Stomach (tissue), 19 donors: ENCODE measurements around the gene RILPL2. TPM values are rescaled to one million over a fixed set of nuclear protein-coding genes. Genes with fewer than 3 reads are reported as not detected.
A peak's percentile ranks its signal among the peaks of the same experiment; 100 is the strongest.

Experiments used
- DNase-seq, 2 donors: peaks; one replicate each; pipeline versions ENCODE4 v3.0.0 to v3.0.0-alpha.2; 2013 to 2019
- H3K27ac ChIP-seq, 5 donors: fragments of 200-600 bp in 4 of 5; sonication (generic) in 4 of 5; one replicate each; pipeline ENCODE4 v1.5.1; 2013 to 2019; ENCODE audit warnings: mild to moderate bottlenecking in 1 of 5, moderate library complexity in 1 of 5
- H3K27me3 ChIP-seq, 3 donors: fragments of 200-600 bp; sonication (generic); one replicate each; pipeline ENCODE4 v1.5.1; 2017 to 2019; ENCODE audit warnings: mixed run types in 1 of 3
- H3K36me3 ChIP-seq, 4 donors: fragments of 200-600 bp; sonication (generic); 1 replicate in 3 of 4; 2 replicates in 1 of 4; pipeline ENCODE4 v1.5.1; 2016 to 2019
- H3K4me1 ChIP-seq, 4 donors: fragments of 200-600 bp; sonication (generic); one replicate each; pipeline ENCODE4 v1.5.1; 2016 to 2019
- H3K4me3 ChIP-seq, 4 donors: fragments of 200-600 bp; sonication (generic) in 3 of 4; one replicate each; pipeline ENCODE4 v1.5.1; 2016 to 2019; ENCODE audit warnings: mild to moderate bottlenecking in 1 of 4
- H3K9me3 ChIP-seq, 4 donors: fragments of 200-600 bp; sonication (generic); one replicate each; pipeline ENCODE4 v1.5.1; 2016 to 2019
- CTCF ChIP-seq, 7 experiments: fragments of 450-650 bp in 4 of 7; fragments of 200-600 bp in 3 of 7; sonication (generic) in 3 of 7; IDR thresholded peaks; one replicate each; pipeline ENCODE4 v1.5.1; 2016 to 2019; ENCODE audit warnings: antibody characterized with exemption in 7 of 7, control low read depth in 2 of 7, mild to moderate bottlenecking in 1 of 7
- EP300 ChIP-seq: sonication (generic); formaldehyde crosslinking; IDR thresholded peaks from one replicate; pipeline ENCODE4 v1.6.1; 2017; ENCODE audit warnings: antibody characterized with exemption
- POLR2A ChIP-seq, 4 donors: fragments of 450-650 bp; IDR thresholded peaks; one replicate each; pipeline ENCODE4 v1.6.1; 2016; ENCODE audit warnings: antibody characterized with exemption in 4 of 4, control low read depth in 2 of 4, mild to moderate bottlenecking in 1 of 4, moderate library complexity in 1 of 4
- POLR2AphosphoS5 ChIP-seq, 3 donors: sonication (generic); formaldehyde crosslinking; IDR thresholded peaks; one replicate each; pipeline ENCODE4 v1.6.1; 2016; ENCODE audit warnings: antibody characterized with exemption in 3 of 3
- WGBS, 5 donors: extraction: QIAGEN DNeasy Blood & Tissue Kit in 3 of 5; methylation state at CpG; one replicate each; pipeline versions ENCODE4 v1.1.5 to v1.1.7; 2013 to 2018; 5-methylcytosine and 5-hydroxymethylcytosine counted together
- intact Hi-C: fragments of 100-400 bp; cut with DNase I; formaldehyde crosslinking; loops from one replicate; pipeline ENCODE4 v1.15.1; 2023; ENCODE audit warnings: low total_unique reads
- long read RNA-seq, 10 donors: transcript quantifications; one replicate each; lab custom pipeline, GENCODE V29; 2026
- polyA plus RNA-seq, 3 donors: library from polyadenylated mRNA; stranded (reverse); fragments of 200-250 nt; gene quantifications; one replicate each; pipeline ENCODE4 v1.2.3, GENCODE V29; 2013
- total RNA-seq, 5 donors: library from RNA; depleted of rRNA; stranded (reverse); fragments of >200 nt; gene quantifications; one replicate each; pipeline versions ENCODE4 v1.1.0 to v1.2.3, GENCODE V29; 2014 to 2016
- donor health status: healthy with polysubstance abuse.
- donor health status: Bipolar disorder and iron deficiency.
- donor health status: healthy.

The RILPL2 gene
- 1 to 10 TPM; 2.0 to 5.3 (median 3.8) TPM for total RNA-seq
- 1 to 10 TPM; 4.6 to 5.9 (median 5.5) TPM for polyA plus RNA-seq
- long read RNA-seq, donor 1, full-length matches to known transcripts = 5 of 5 reads
- long read RNA-seq, donor 1, partial matches to known transcripts = 0 of 5 reads
- long read RNA-seq, donor 1, other reads (novel, unspliced or antisense) = 0 of 5 reads
- long read RNA-seq, donor 2 = 0 reads
- long read RNA-seq, donor 3 = 0 reads
- long read RNA-seq, donor 4, full-length matches to known transcripts = 1 of 1 reads
- long read RNA-seq, donor 4, partial matches to known transcripts = 0 of 1 reads
- long read RNA-seq, donor 4, other reads (novel, unspliced or antisense) = 0 of 1 reads
- long read RNA-seq, donor 5, full-length matches to known transcripts = 2 of 2 reads
- long read RNA-seq, donor 5, partial matches to known transcripts = 0 of 2 reads
- long read RNA-seq, donor 5, other reads (novel, unspliced or antisense) = 0 of 2 reads
- long read RNA-seq, donor 6, full-length matches to known transcripts = 9 of 9 reads
- long read RNA-seq, donor 6, partial matches to known transcripts = 0 of 9 reads
- long read RNA-seq, donor 6, other reads (novel, unspliced or antisense) = 0 of 9 reads
- long read RNA-seq, donor 7, full-length matches to known transcripts = 1 of 1 reads
- long read RNA-seq, donor 7, partial matches to known transcripts = 0 of 1 reads
- long read RNA-seq, donor 7, other reads (novel, unspliced or antisense) = 0 of 1 reads
- long read RNA-seq, donor 8, full-length matches to known transcripts = 2 of 2 reads
- long read RNA-seq, donor 8, partial matches to known transcripts = 0 of 2 reads
- long read RNA-seq, donor 8, other reads (novel, unspliced or antisense) = 0 of 2 reads
- long read RNA-seq, donor 9, full-length matches to known transcripts = 2 of 2 reads
- long read RNA-seq, donor 9, partial matches to known transcripts = 0 of 2 reads
- long read RNA-seq, donor 9, other reads (novel, unspliced or antisense) = 0 of 2 reads
- long read RNA-seq, donor 10, full-length matches to known transcripts = 2 of 2 reads
- long read RNA-seq, donor 10, partial matches to known transcripts = 0 of 2 reads
- long read RNA-seq, donor 10, other reads (novel, unspliced or antisense) = 0 of 2 reads

GRCh38 chr12:123436017-123436964 is at the start of gene RILPL2:
TSS of gene RILPL2 (minus strand) at chr12:123436684. CDS start at chr12:123436420, 264 bp downstream.
- Histone ChIP-seq H3K36me3 (peaks cover 0 to 2% (median 1%) of the 10 kb centered on the region in 4 donors), H3K27me3 (no peaks in the 10 kb centered on the region), H3K9me3 (no peaks in the 10 kb centered on the region), H3K4me1 (peaks cover 24 to 53% (median 50%) of the 10 kb centered on the region in 4 donors), H3K4me3 (peak within 1 kb of the TSS; percentile 88 to 94 (median 90)), H3K27ac (peak within 1 kb of the TSS; percentile 69 to 90 (median 87))
- 0 to 1% (median 0%) methylated on average over 62 to 69 of the region's 69 CpGs for WGBS, 5 donors
- intact Hi-C loops = no loop called here
- TF ChIP-seq POLR2A (IDR thresholded peaks at IDR 0.05) (no peak), EP300 (no peak), CTCF (IDR thresholded peaks at IDR 0.05) (peak in 2 of 7 experiments; percentile 11 to 17), POLR2AphosphoS5 (IDR thresholded peaks at IDR 0.05) (peak; percentile 36 to 86 (median 82))
- DNase-seq = peak; percentile 91 to 94

DNA sequence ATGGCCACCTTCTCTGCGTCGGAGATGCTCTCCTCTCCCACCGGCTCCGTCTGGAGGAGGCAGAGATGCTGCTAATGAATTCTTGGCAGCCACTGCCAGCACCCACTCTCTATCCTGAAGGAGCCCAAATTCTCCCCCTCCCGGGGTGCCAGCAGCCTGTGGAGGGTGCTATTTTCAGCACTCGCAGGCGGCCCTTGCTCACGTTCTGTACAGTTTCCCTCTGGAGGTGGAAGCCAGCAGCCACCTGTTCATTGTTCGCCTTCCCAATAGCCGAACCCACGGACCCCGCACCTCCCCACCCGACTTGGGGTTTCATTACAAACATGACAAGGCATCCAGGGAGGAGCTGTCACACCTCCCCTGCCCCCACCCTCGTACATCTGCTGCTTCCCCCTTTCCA is 49.3 kb upstream of the RILPL2 start:
- Histone ChIP-seq H3K36me3 (peaks cover 0 to 29% (median 13%) of the 10 kb centered on the region in 4 donors), H3K27ac (no peak overlapping the region), H3K4me3 (no peak overlapping the region), H3K4me1 (no peaks in the 10 kb centered on the region), H3K9me3 (no peaks in the 10 kb centered on the region), H3K27me3 (no peaks in the 10 kb centered on the region)
- intact Hi-C loops = no loop called here
- TF ChIP-seq POLR2A (IDR thresholded peaks at IDR 0.05) = no peak
- TF ChIP-seq CTCF (IDR thresholded peaks at IDR 0.05) = no peak
- 73 to 87% (median 83%) methylated on average over 14 of the region's 14 CpGs for WGBS, 5 donors
- DNase-seq = no peak

GRCh38 chr12:123483602-123484248 is 47.2 kb upstream of the RILPL2 start:
- intact Hi-C loops = no loop called here
- H3K4me1 ChIP-seq = peaks cover 0 to 4% (median 0%) of the 10 kb centered on the region in 4 donors
- no peak overlapping the region for H3K27ac ChIP-seq
- no peak overlapping the region for H3K4me3 ChIP-seq
- WGBS, 5 donors = 73 to 88% (median 79%) methylated on average over 18 of the region's 18 CpGs
- H3K9me3 ChIP-seq = no peaks in the 10 kb centered on the region
- peaks cover 0 to 38% (median 19%) of the 10 kb centered on the region in 4 donors for H3K36me3 ChIP-seq
- no peak for DNase-seq
- TF ChIP-seq POLR2A (IDR thresholded peaks at IDR 0.05) = no peak
- TF ChIP-seq EP300 = no peak
- no peak for TF ChIP-seq CTCF (IDR thresholded peaks at IDR 0.05)
- TF ChIP-seq POLR2AphosphoS5 (IDR thresholded peaks at IDR 0.05) = no peak
- H3K27me3 ChIP-seq = no peaks in the 10 kb centered on the region
